Mononuclear cell (primary cell): ENCODE data around the gene KIF23. TPM values are rescaled to one million over a fixed set of nuclear protein-coding genes. Genes with fewer than 3 reads are reported as not detected.
"Not testable (repeated sequence)": the region's sequence is repeated elsewhere in the genome, so short reads cannot be mapped to it uniquely, and the experiment has no call there.

Experiments
- H3K27me3 ChIP-seq: 2 replicates; pipeline ENCODE4 v1.6.0; 2011; ENCODE audit warnings: low read length, control low read depth; ENCODE audit not compliant: insufficient read depth
- H3K4me1 ChIP-seq: 2 replicates; pipeline ENCODE4 v1.5.1; 2011; ENCODE audit warnings: mild to moderate bottlenecking, low read length, control low read depth; ENCODE audit not compliant: insufficient read depth
- H3K4me3 ChIP-seq: 2 replicates; pipeline ENCODE4 v1.5.1; 2011; ENCODE audit warnings: mild to moderate bottlenecking, low read length, moderate library complexity
- H3K9me3 ChIP-seq: 2 replicates; pipeline ENCODE4 v1.5.1; 2011; ENCODE audit warnings: low read depth, mild to moderate bottlenecking, control low read depth, low read length
- total RNA-seq: library from RNA; depleted of rRNA; stranded (reverse); fragments of >200 nt; gene quantifications from one replicate; pipeline ENCODE4 v1.2.3, GENCODE V29; 2012

The KIF23 gene
- total RNA-seq, 1 donor, result 1.2 TPM

- no peaks in the 10 kb centered on the region for H3K9me3 ChIP-seq
- H3K4me1 ChIP-seq, result peaks cover 11% of the 10 kb centered on the region
- H3K27me3 ChIP-seq, result no peaks in the 10 kb centered on the region
- H3K4me3 ChIP-seq, result no peak overlapping the region
These were observed 29.0 kb downstream of the KIF23 start for GRCh38 chr15:69443032-69443611.

DNA sequence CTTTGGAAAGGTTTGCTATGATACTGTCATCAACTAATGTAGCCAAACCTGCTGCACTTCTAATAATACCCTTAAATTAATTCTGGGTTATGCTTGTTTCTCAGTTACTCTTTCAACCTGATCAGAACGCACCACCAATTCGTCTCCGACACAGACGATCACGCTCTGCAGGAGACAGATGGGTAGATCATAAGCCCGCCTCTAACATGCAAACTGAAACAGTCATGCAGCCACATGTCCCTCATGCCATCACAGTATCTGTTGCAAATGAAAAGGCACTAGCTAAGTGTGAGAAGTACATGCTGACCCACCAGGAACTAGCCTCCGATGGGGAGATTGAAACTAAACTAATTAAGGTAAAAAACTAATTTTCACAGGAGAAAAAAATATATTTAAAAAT, 30.5 kb downstream of the KIF23 start:
- H3K27me3 ChIP-seq, result no peaks in the 10 kb centered on the region
- peaks cover 11% of the 10 kb centered on the region for H3K4me1 ChIP-seq
- no peak overlapping the region for H3K4me3 ChIP-seq
- H3K9me3 ChIP-seq, result no peaks in the 10 kb centered on the region

DNA sequence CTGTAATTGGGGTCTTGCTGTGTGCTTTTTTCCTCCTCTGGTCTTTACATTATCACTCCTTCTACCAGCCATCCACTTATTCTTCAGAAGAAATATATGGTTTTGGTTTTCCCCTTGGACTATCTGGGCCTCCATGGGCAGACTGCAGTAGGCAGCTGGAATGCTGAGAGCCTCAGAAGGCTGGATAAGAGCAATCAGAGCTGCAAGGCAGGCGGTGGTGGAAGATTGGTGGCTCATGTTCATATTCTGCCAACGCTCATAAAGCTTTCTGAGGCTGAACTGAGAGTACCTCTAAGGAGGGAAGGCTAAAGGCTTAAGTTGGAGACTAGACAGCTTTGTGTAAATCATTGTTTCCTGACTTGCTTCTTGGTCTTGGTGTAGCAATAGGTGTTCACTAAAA, 32.8 kb downstream of the KIF23 start:
- Histone ChIP-seq H3K27me3 (no peaks in the 10 kb centered on the region), H3K4me1 (peaks cover 15% of the 10 kb centered on the region), H3K9me3 (no peaks in the 10 kb centered on the region), H3K4me3 (no peak overlapping the region)

GRCh38 chr15:69450221-69450620, 36.1 kb downstream of the KIF23 start:
- peaks cover 29% of the 10 kb centered on the region for H3K4me1 ChIP-seq
- H3K9me3 ChIP-seq, H3K4me3 ChIP-seq, H3K27me3 ChIP-seq: not testable (repeated sequence)

GRCh38 chr15:69450968-69451695, 37.0 kb downstream of the KIF23 start:
- Histone ChIP-seq H3K4me3 (no peak overlapping the region), H3K9me3 (no peaks in the 10 kb centered on the region), H3K27me3 (no peaks in the 10 kb centered on the region), H3K4me1 (peaks cover 32% of the 10 kb centered on the region)

GRCh38 chr15:69451951-69452691, 38.0 kb downstream of the KIF23 start:
- Histone ChIP-seq H3K9me3 (no peaks in the 10 kb centered on the region), H3K4me3 (peak overlapping the region; percentile 84), H3K4me1 (peaks cover 32% of the 10 kb centered on the region), H3K27me3 (no peaks in the 10 kb centered on the region)

- Histone ChIP-seq H3K9me3 (no peaks in the 10 kb centered on the region), H3K27me3 (no peaks in the 10 kb centered on the region), H3K4me1 (peaks cover 32% of the 10 kb centered on the region), H3K4me3 (peak within 1 kb of the TSS; percentile 84)
These were observed 38.8 kb downstream of the KIF23 start, which contains the start of gene RPLP1 for GRCh38 chr15:69452692-69453521. TSS of gene RPLP1 (plus strand) at chr15:69452818. CDS start at chr15:69452949, 131 bp downstream.

DNA sequence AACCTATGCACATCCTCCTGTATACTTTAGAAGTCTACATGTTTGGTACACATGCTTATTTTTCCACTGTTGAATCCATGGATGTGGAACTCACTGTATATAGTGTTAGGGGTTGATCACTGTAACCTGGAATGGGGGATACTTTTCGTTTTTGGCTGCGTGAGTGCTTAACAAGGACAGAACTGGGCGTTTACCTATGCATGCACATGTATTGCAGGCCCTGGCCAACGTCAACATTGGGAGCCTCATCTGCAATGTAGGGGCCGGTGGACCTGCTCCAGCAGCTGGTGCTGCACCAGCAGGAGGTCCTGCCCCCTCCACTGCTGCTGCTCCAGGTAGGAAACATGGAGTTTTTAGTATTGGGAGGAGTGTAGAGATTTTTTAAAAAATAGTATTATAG, 40.8 kb downstream of the KIF23 start:
- H3K4me3 ChIP-seq, result no peak overlapping the region
- no peaks in the 10 kb centered on the region for H3K9me3 ChIP-seq
- no peaks in the 10 kb centered on the region for H3K27me3 ChIP-seq
- H3K4me1 ChIP-seq, result peaks cover 32% of the 10 kb centered on the region

- Histone ChIP-seq H3K9me3 (no peaks in the 10 kb centered on the region), H3K4me1 (peaks cover 28% of the 10 kb centered on the region), H3K4me3 (no peak overlapping the region), H3K27me3 (no peaks in the 10 kb centered on the region)
These were observed 42.3 kb downstream of the KIF23 start for GRCh38 chr15:69456208-69457166.

DNA sequence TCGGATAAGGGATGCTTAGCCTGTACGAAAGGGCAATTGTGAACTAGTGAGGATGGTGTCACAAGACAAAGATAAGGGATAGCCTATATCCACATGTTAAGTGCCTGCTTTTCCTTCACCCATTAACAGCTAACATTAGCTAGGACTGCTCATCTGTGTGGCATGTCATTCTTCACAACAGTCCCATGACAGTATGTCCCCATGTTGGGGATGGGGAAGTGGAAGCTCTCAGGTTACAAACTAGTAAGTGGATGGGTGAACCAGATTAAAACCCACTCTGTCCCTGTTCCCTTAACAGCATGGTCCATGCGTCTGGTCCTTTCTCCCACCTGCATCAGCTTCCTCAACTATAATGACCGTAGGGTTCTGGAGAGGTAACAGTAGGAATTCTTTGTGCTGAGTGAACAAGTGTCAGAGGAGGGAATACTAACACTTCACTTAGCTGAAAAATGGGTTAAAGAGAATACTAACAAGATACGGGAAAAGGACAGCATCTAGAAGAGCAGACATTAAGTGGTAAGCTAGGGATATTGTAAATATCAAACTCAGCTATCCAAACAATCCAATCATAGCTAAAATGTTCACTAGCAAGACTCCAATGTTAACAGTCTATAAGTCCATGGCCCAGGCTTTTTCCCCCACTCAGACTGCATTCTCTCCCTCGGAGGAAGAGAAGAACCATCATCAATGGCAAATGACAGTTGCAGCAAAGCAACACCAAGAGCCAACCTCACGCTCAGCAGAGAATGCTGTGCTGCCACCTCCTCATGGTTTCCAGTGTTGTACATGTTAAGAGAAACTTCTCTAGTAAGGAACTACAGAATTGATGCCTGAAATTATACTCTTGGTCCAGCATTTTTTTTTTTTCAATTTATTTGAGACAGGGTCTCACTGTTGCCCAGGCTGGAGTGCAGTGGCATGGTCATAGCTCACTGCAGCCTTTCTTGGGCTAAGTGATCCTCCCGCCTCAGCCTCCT, 43.4 kb downstream of the KIF23 start:
- Histone ChIP-seq H3K4me1 (peaks cover 29% of the 10 kb centered on the region), H3K4me3 (no peak overlapping the region), H3K9me3 (no peaks in the 10 kb centered on the region)

GRCh38 chr15:69459066-69459465, 44.9 kb downstream of the KIF23 start:
- Histone ChIP-seq H3K9me3 (no peaks in the 10 kb centered on the region), H3K4me1 (peaks cover 31% of the 10 kb centered on the region), H3K27me3 (no peaks in the 10 kb centered on the region), H3K4me3 (no peak overlapping the region)

More for the DNA sequence above, 43.4 kb downstream of the KIF23 start:
- no peaks in the 10 kb centered on the region for H3K27me3 ChIP-seq

DNA sequence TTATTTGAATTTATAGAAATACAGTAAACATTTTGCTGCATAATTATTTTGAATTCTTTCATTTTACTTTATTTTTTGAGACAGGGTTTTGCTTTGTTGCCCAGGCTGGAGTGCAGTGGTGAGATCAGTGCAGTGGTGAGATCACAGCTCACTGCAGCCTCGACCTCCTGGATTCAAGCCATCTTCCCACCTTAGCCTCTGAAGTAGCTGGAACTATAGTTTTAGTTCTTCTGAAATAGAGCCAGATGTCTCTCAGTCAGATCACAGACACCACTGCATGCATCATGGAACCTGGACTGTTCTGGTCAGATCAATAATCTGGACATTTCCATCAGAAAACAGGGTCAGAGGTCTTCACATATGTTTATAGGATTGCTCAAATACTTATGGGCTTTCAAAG, 46.3 kb downstream of the KIF23 start:
- Histone ChIP-seq H3K27me3 (no peaks in the 10 kb centered on the region), H3K4me3 (no peak overlapping the region), H3K4me1 (peaks cover 18% of the 10 kb centered on the region), H3K9me3 (no peaks in the 10 kb centered on the region)

- Histone ChIP-seq H3K4me3 (peak overlapping the region; percentile 64), H3K27me3 (no peaks in the 10 kb centered on the region), H3K9me3 (no peaks in the 10 kb centered on the region), H3K4me1 (peaks cover 17% of the 10 kb centered on the region)
These were observed 47.9 kb downstream of the KIF23 start for GRCh38 chr15:69462030-69462492.
